K562 (cell line): ENCODE measurements around the gene CLEC2B. TPM values are rescaled to one million over a fixed set of nuclear protein-coding genes. Genes with fewer than 3 reads are reported as not detected.

Experiments
- CCAR2 ChIP-seq: fragments of 200-400 bp; formaldehyde crosslinking; IDR thresholded peaks from 2 replicates; pipeline ENCODE4 v1.6.1; 2017; ENCODE audit warnings: mild to moderate bottlenecking, low read depth, low read length
- DACH1 ChIP-seq: fragments of 450-650 bp; IDR thresholded peaks from 2 replicates; pipeline ENCODE4 v1.6.1; 2018; ENCODE audit not compliant: partially characterized antibody
- FOXA3 ChIP-seq, 2 experiments: fragments of 450-650 bp in 1 of 2; sonication (generic) in 1 of 2; formaldehyde crosslinking; IDR thresholded peaks in 1 of 2; conservative IDR thresholded peaks in 1 of 2; 2 replicates each; pipeline versions ENCODE4 v1.4.0 to v1.8.0; 2020 to 2022; ENCODE audit warnings: mild to moderate bottlenecking in 2 of 2, missing genetic modification reagents in 1 of 2
- GTF2A2 ChIP-seq: IDR thresholded peaks from 2 replicates; pipeline ENCODE4 v1.6.1; 2016; ENCODE audit warnings: mild to moderate bottlenecking, missing genetic modification characterization, missing compliant biosample characterization
- KAT7 ChIP-seq: sonication (generic); formaldehyde crosslinking; IDR thresholded peaks from 2 replicates; pipeline ENCODE4 v1.8.0; 2022; ENCODE audit warnings: missing genetic modification reagents, mild to moderate bottlenecking, borderline replicate concordance
- MCM2 ChIP-seq: fragments of 450-650 bp; IDR thresholded peaks from 2 replicates; pipeline ENCODE4 v1.6.1; 2017; ENCODE audit warnings: low read depth, mild to moderate bottlenecking
- MEF2A ChIP-seq: IDR thresholded peaks from 2 replicates; pipeline ENCODE4 v1.6.1; 2011; ENCODE audit warnings: low read depth, mild to moderate bottlenecking, low read length, moderate library complexity; ENCODE audit not compliant: control insufficient read depth
- PHF8 ChIP-seq: fragments of 200-600 bp; sonication (generic); IDR thresholded peaks from 2 replicates; pipeline ENCODE4 v1.6.1; 2012; ENCODE audit warnings: mixed run types, mild to moderate bottlenecking, inconsistent platforms, low read length, moderate library complexity, borderline replicate concordance
- RBM34 ChIP-seq: fragments of 200-400 bp; formaldehyde crosslinking; IDR thresholded peaks from 2 replicates; pipeline ENCODE4 v1.6.1; 2018; ENCODE audit warnings: low read length, borderline replicate concordance; ENCODE audit not compliant: insufficient read depth
- SIN3B ChIP-seq: fragments of 450-650 bp; IDR thresholded peaks from 2 replicates; pipeline ENCODE4 v1.6.1; 2017; ENCODE audit warnings: low read depth, mild to moderate bottlenecking, moderate library complexity
- SP2 ChIP-seq: IDR thresholded peaks from 2 replicates; pipeline ENCODE4 v1.6.1; 2011; ENCODE audit warnings: mild to moderate bottlenecking, low read depth, low read length, moderate library complexity; ENCODE audit not compliant: poor library complexity, severe bottlenecking; ENCODE audit errors: extremely low read depth
- SREBF1 ChIP-seq: fragments of 150-350 bp; IDR thresholded peaks from 2 replicates; pipeline ENCODE4 v1.6.1; 2014; ENCODE audit warnings: antibody characterized with exemption, low read depth, low read length, borderline replicate concordance
- TAL1 ChIP-seq: fragments of 450-650 bp; IDR thresholded peaks from 2 replicates; pipeline ENCODE4 v1.6.1; 2016; ENCODE audit warnings: mild to moderate bottlenecking
- TARDBP ChIP-seq: fragments of 450-650 bp; IDR thresholded peaks from 2 replicates; pipeline ENCODE4 v1.6.1; 2016
- TEAD2 ChIP-seq: fragments of 450-650 bp; IDR thresholded peaks from 2 replicates; pipeline ENCODE4 v1.6.1; 2016; ENCODE audit warnings: missing genetic modification characterization, control low read depth, missing compliant biosample characterization
- XRCC3 ChIP-seq: fragments of 450-650 bp; IDR thresholded peaks from 2 replicates; pipeline ENCODE4 v1.6.1; 2017; ENCODE audit warnings: mild to moderate bottlenecking, moderate library complexity
- ZBTB1 ChIP-seq: sonication (generic); formaldehyde crosslinking; IDR thresholded peaks from 2 replicates; pipeline ENCODE4 v1.8.1; 2023; ENCODE audit warnings: missing genetic modification reagents, low read depth, mild to moderate bottlenecking, borderline replicate concordance
- ZNF212 ChIP-seq: fragments of 450-650 bp; formaldehyde crosslinking; IDR thresholded peaks from 2 replicates; pipeline ENCODE4 v1.4.0; 2020; ENCODE audit warnings: mild to moderate bottlenecking
- ZNF551 ChIP-seq: fragments of 250-450 bp; sonication (Bioruptor Pico); IDR thresholded peaks from 2 replicates; pipeline ENCODE4 v1.5.0; 2021; ENCODE audit warnings: mild to moderate bottlenecking, moderate library complexity
- ZNF583 ChIP-seq: fragments of 250-450 bp; sonication (Bioruptor Pico); IDR thresholded peaks from 2 replicates; pipeline ENCODE4 v1.4.0; 2020
- polyA plus RNA-seq, 8 experiments: library from polyadenylated mRNA; depleted of rRNA in 4 of 8; stranded (reverse) in 5 of 8; unstranded in 3 of 8; fragments of >200 nt; fragmentation: Nextera tagmentation in 2 of 8; fragmentation: Illumina TruSeq in 1 of 8; extraction: Ambion mirVana in 2 of 8; extraction: Trizol in 1 of 8; gene quantifications; 2 replicates each; pipeline versions ENCODE4 v1.2.1 to v1.2.3, GENCODE V29; 2011 to 2014; ENCODE audit warnings: inconsistent platforms in 1 of 8, missing spikeins in 1 of 8
- total RNA-seq, 7 experiments: library from RNA; depleted of rRNA in 6 of 7; stranded (reverse); fragments of >200 nt in 6 of 7; fragmentation: Illumina TruSeq in 2 of 7; extraction: Trizol in 2 of 7; gene quantifications; 2 replicates each; pipeline versions ENCODE4 v1.2.1 to v1.2.3, GENCODE V29; 2011 to 2021; ENCODE audit warnings: low replicate concordance in 1 of 7
- TF ChIP-seq, protein P1 (sequence below), 2 experiments: IDR thresholded peaks; 2 replicates each; pipeline ENCODE4 v1.6.1; 2011; ENCODE audit warnings: borderline replicate concordance in 1 of 2, control low read depth in 1 of 2, low read depth in 1 of 2, low read length in 1 of 2, mild to moderate bottlenecking in 1 of 2, mixed read lengths in 1 of 2, moderate library complexity in 1 of 2; ENCODE audit not compliant: insufficient read depth in 1 of 2, insufficient read length in 1 of 2, poor library complexity in 1 of 2, severe bottlenecking in 1 of 2; ENCODE audit errors: extremely low read depth in 1 of 2
- TF ChIP-seq, protein P2 (sequence below): sonication (generic); formaldehyde crosslinking; IDR thresholded peaks from 2 replicates; pipeline ENCODE4 v1.8.0; 2022; ENCODE audit warnings: mild to moderate bottlenecking, missing genetic modification reagents
- TF ChIP-seq, protein P3 (sequence below): sonication (generic); formaldehyde crosslinking; IDR thresholded peaks from 2 replicates; pipeline ENCODE4 v1.8.1; 2023; ENCODE audit warnings: missing genetic modification reagents, mild to moderate bottlenecking, borderline replicate concordance

Gene CLEC2B
- total and polyA plus RNA-seq, 9 of the 15 experiments (the other 6 are each of a cell fraction or from before 2014, with no cell fraction given): 1.3 to 5.9 (median 2.9) TPM

DNA sequence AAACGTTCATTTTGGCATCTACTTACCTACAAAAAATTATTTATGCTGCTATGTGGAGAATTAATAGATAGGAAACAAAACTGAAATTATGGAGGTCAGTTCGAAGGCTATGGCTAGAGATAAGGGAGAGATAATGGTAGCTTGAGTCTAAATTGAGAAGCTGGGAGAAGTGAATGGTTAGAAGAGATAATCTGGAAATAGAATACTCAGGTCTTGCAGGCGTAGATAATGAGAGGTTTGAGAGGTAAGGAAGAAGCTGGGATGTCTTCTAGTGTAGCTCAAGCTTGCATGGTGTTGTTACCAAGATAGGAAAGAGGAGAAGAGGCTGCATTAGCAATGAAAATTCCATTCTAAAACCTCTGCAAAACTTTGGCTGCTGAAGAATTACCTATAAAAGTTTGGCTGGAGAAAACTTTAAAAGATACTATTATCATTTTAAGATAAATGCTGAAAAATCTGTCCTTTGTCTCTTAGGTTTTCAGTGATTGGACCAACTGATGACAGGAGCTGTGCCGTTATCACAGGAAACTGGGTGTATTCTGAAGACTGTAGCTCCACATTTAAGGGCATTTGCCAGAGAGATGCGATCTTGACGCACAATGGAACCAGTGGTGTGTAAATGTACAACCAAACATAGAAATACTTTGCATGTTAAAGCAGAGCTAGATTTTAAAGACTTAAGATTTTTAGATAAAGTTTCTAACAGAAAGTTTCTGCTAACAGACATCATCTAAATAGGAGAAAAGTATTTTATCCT is 26.2 kb upstream of the CLEC2B start (continued):
- TF ChIP-seq, protein P1, sequence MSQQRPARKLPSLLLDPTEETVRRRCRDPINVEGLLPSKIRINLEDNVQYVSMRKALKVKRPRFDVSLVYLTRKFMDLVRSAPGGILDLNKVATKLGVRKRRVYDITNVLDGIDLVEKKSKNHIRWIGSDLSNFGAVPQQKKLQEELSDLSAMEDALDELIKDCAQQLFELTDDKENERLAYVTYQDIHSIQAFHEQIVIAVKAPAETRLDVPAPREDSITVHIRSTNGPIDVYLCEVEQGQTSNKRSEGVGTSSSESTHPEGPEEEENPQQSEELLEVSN (IDR thresholded peaks at IDR 0.05; ENCODE audit: borderline replicate concordance in 1 of 2, extremely low read depth in 1 of 2, insufficient read depth in 1 of 2, insufficient read length in 1 of 2, low read depth in 1 of 2, low read length in 1 of 2, poor library complexity in 1 of 2, severe bottlenecking in 1 of 2): no peak
- TF ChIP-seq TAL1: peak; percentile 91
- no peak for TF ChIP-seq FOXA3 (CRISPR knock-in tag; conservative IDR thresholded peaks at IDR 0.05 in 1 of 2, IDR thresholded peaks at IDR 0.05 in 1 of 2)
- TF ChIP-seq TEAD2: no peak
- TF ChIP-seq DACH1: peak; percentile 52
- TF ChIP-seq PHF8: no peak
- no peak for TF ChIP-seq ZNF583
- no peak for TF ChIP-seq KAT7 (CRISPR knock-in tag)
- TF ChIP-seq SP2: no peak
- TF ChIP-seq XRCC3: no peak
- no peak for TF ChIP-seq TARDBP
- TF ChIP-seq SIN3B: no peak
- TF ChIP-seq, protein P2, sequence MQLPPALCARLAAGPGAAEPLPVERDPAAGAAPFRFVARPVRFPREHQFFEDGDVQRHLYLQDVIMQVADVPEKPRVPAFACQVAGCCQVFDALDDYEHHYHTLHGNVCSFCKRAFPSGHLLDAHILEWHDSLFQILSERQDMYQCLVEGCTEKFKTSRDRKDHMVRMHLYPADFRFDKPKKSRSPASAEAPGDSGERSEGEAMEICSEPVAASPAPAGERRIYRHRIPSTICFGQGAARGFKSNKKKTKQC: no peak
- no peak for TF ChIP-seq MCM2
- no peak for TF ChIP-seq ZNF212 (CRISPR knock-in tag)
- no peak for TF ChIP-seq RBM34
- peak; percentile 94 for TF ChIP-seq MEF2A
- TF ChIP-seq SREBF1: no peak
- no peak for TF ChIP-seq GTF2A2 (tag)
- no peak for TF ChIP-seq ZNF551 (CRISPR knock-in tag)
- TF ChIP-seq CCAR2: no peak
- TF ChIP-seq, protein P3, sequence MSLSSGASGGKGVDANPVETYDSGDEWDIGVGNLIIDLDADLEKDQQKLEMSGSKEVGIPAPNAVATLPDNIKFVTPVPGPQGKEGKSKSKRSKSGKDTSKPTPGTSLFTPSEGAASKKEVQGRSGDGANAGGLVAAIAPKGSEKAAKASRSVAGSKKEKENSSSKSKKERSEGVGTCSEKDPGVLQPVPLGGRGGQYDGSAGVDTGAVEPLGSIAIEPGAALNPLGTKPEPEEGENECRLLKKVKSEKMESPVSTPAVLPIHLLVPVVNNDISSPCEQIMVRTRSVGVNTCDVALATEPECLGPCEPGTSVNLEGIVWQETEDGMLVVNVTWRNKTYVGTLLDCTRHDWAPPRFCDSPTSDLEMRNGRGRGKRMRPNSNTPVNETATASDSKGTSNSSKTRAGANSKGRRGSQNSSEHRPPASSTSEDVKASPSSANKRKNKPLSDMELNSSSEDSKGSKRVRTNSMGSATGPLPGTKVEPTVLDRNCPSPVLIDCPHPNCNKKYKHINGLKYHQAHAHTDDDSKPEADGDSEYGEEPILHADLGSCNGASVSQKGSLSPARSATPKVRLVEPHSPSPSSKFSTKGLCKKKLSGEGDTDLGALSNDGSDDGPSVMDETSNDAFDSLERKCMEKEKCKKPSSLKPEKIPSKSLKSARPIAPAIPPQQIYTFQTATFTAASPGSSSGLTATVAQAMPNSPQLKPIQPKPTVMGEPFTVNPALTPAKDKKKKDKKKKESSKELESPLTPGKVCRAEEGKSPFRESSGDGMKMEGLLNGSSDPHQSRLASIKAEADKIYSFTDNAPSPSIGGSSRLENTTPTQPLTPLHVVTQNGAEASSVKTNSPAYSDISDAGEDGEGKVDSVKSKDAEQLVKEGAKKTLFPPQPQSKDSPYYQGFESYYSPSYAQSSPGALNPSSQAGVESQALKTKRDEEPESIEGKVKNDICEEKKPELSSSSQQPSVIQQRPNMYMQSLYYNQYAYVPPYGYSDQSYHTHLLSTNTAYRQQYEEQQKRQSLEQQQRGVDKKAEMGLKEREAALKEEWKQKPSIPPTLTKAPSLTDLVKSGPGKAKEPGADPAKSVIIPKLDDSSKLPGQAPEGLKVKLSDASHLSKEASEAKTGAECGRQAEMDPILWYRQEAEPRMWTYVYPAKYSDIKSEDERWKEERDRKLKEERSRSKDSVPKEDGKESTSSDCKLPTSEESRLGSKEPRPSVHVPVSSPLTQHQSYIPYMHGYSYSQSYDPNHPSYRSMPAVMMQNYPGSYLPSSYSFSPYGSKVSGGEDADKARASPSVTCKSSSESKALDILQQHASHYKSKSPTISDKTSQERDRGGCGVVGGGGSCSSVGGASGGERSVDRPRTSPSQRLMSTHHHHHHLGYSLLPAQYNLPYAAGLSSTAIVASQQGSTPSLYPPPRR (CRISPR knock-in tag): no peak
- no peak for TF ChIP-seq ZBTB1 (CRISPR knock-in tag)
